Stimulated activated naive B cell treated with anti-CD40 and anti-IgM and Interleukin-4, amounts not matched to agents 10 μg/mL and 1 μg/mL and 100 μg/mL, for 72 hours (primary cell): ENCODE results near the gene TJP1.
"Not testable (repeated sequence)": the region's sequence is repeated elsewhere in the genome, so short reads cannot be mapped to it uniquely, and the experiment has no call there.

Source experiments
- ATAC-seq, 2 donors: fragments of 150-1000 bp; cut with Tn5 transposase; replicated peaks; 2 replicates each; pipeline ENCODE4 v1.10.0; 2021; ENCODE audit warnings: moderate library complexity in 1 of 2
- DNase-seq: peaks from one replicate; pipeline ENCODE4 v3.0.0; 2021
- H3K27ac Mint-ChIP-seq: one replicate; pipeline ENCODE4 v1.8.0; 2022; ENCODE audit warnings: mild to moderate bottlenecking, mixed read lengths
- H3K27me3 Mint-ChIP-seq, 2 donors: one replicate each; pipeline ENCODE4 v1.8.0; 2022; ENCODE audit warnings: mixed read lengths in 2 of 2
- H3K36me3 Mint-ChIP-seq, 2 donors: one replicate each; pipeline ENCODE4 v1.8.0; 2022; ENCODE audit warnings: mixed read lengths in 2 of 2, mild to moderate bottlenecking in 1 of 2
- H3K4me1 Mint-ChIP-seq, 2 donors: one replicate each; pipeline ENCODE4 v1.8.0; 2022; ENCODE audit warnings: mixed read lengths in 2 of 2, mild to moderate bottlenecking in 1 of 2
- H3K4me3 Mint-ChIP-seq, 2 donors: one replicate each; pipeline ENCODE4 v1.8.0; 2022; ENCODE audit warnings: mild to moderate bottlenecking in 2 of 2, mixed read lengths in 2 of 2, moderate library complexity in 1 of 2
- H3K9me3 Mint-ChIP-seq, 2 donors: one replicate each; pipeline ENCODE4 v1.8.0; 2022; ENCODE audit warnings: mixed read lengths in 2 of 2, mild to moderate bottlenecking in 1 of 2

Gene TJP1

GRCh38 chr15:29774900-29775299 is 47.4 kb downstream of the TJP1 start:
- H3K4me3 Mint-ChIP-seq = no peak overlapping the region
- no peaks in the 10 kb centered on the region for H3K36me3 Mint-ChIP-seq
- H3K9me3 Mint-ChIP-seq = no peaks in the 10 kb centered on the region
- H3K27me3 Mint-ChIP-seq = peaks cover 9 to 12% of the 10 kb centered on the region in 2 donors
- DNase-seq (no peak), ATAC-seq (no peak)
- no peak overlapping the region for H3K27ac Mint-ChIP-seq
- no peaks in the 10 kb centered on the region for H3K4me1 Mint-ChIP-seq

GRCh38 chr15:29773816-29774215 is 48.5 kb downstream of the TJP1 start:
- no peaks in the 10 kb centered on the region for H3K36me3 Mint-ChIP-seq
- H3K27me3 Mint-ChIP-seq = peaks cover 5 to 9% of the 10 kb centered on the region in 2 donors
- no peak overlapping the region for H3K27ac Mint-ChIP-seq
- no peaks in the 10 kb centered on the region for H3K4me1 Mint-ChIP-seq
- ATAC-seq (no peak), DNase-seq (no peak)
- no peaks in the 10 kb centered on the region for H3K9me3 Mint-ChIP-seq
- no peak overlapping the region for H3K4me3 Mint-ChIP-seq

GRCh38 chr15:29773000-29773399 is 49.3 kb downstream of the TJP1 start:
- H3K9me3 Mint-ChIP-seq = no peaks in the 10 kb centered on the region
- no peak for ATAC-seq
- H3K4me1 Mint-ChIP-seq = no peaks in the 10 kb centered on the region
- no peak for DNase-seq
- no peak overlapping the region for H3K4me3 Mint-ChIP-seq
- H3K27me3 Mint-ChIP-seq = peaks cover 4 to 7% of the 10 kb centered on the region in 2 donors
- H3K27ac Mint-ChIP-seq = no peak overlapping the region
- no peaks in the 10 kb centered on the region for H3K36me3 Mint-ChIP-seq

GRCh38 chr15:29770796-29771195 is 51.5 kb downstream of the TJP1 start:
- Mint-ChIP-seq H3K27me3 (peaks cover 4 to 17% of the 10 kb centered on the region in 2 donors), H3K36me3 (no peaks in the 10 kb centered on the region), H3K27ac (no peak overlapping the region), H3K4me1 (no peaks in the 10 kb centered on the region), H3K4me3 (no peak overlapping the region), H3K9me3 (peaks cover 0 to 4% of the 10 kb centered on the region in 2 donors)
- ATAC-seq = no peak
- no peak for DNase-seq

GRCh38 chr15:29765898-29766527 is 56.3 kb downstream of the TJP1 start:
- ATAC-seq (no peak), DNase-seq (no peak)
- Mint-ChIP-seq H3K36me3 (no peaks in the 10 kb centered on the region), H3K27me3 (peaks cover 0 to 12% of the 10 kb centered on the region in 2 donors), H3K4me1 (no peaks in the 10 kb centered on the region), H3K27ac (no peak overlapping the region), H3K9me3 (peaks cover 0 to 4% of the 10 kb centered on the region in 2 donors), H3K4me3 (no peak overlapping the region)

GRCh38 chr15:29765234-29765841 is 56.9 kb downstream of the TJP1 start:
- Mint-ChIP-seq H3K36me3 (no peaks in the 10 kb centered on the region), H3K9me3 (peaks cover 0 to 4% of the 10 kb centered on the region in 2 donors), H3K4me1 (no peaks in the 10 kb centered on the region), H3K27ac (no peak overlapping the region), H3K27me3 (peaks cover 0 to 12% of the 10 kb centered on the region in 2 donors), H3K4me3 (no peak overlapping the region)
- DNase-seq = no peak
- no peak for ATAC-seq

- DNase-seq = no peak
- Mint-ChIP-seq H3K4me3 (no peak overlapping the region), H3K27me3 (peaks cover 0 to 4% of the 10 kb centered on the region in 2 donors)
Measured at GRCh38 chr15:29759596-29759995, 62.7 kb downstream of the TJP1 start.

GRCh38 chr15:29756358-29757267 is 65.7 kb downstream of the TJP1 start:
- H3K9me3 Mint-ChIP-seq = no peaks in the 10 kb centered on the region
- H3K36me3 Mint-ChIP-seq = no peaks in the 10 kb centered on the region
- no peak overlapping the region for H3K4me3 Mint-ChIP-seq
- ATAC-seq (no peak), DNase-seq (no peak)
- no peaks in the 10 kb centered on the region for H3K4me1 Mint-ChIP-seq
- H3K27me3 Mint-ChIP-seq = peaks cover 4 to 12% of the 10 kb centered on the region in 2 donors
- no peak overlapping the region for H3K27ac Mint-ChIP-seq

More at GRCh38 chr15:29759596-29759995, 62.7 kb downstream of the TJP1 start:
- Mint-ChIP-seq H3K9me3 (no peaks in the 10 kb centered on the region), H3K4me1 (no peaks in the 10 kb centered on the region), H3K36me3 (no peaks in the 10 kb centered on the region), H3K27ac (no peak overlapping the region)
- no peak for ATAC-seq

GRCh38 chr15:29754009-29754408 is 68.3 kb downstream of the TJP1 start:
- H3K9me3 Mint-ChIP-seq, H3K36me3 Mint-ChIP-seq, H3K4me1 Mint-ChIP-seq, DNase-seq, H3K4me3 Mint-ChIP-seq, ATAC-seq, H3K27ac Mint-ChIP-seq: not testable (repeated sequence)
- peaks cover 2 to 12% of the 10 kb centered on the region in 2 donors for H3K27me3 Mint-ChIP-seq

GRCh38 chr15:29753506-29753905 is 68.8 kb downstream of the TJP1 start:
- no peak for DNase-seq
- Mint-ChIP-seq H3K4me1 (no peaks in the 10 kb centered on the region), H3K4me3 (no peak overlapping the region), H3K36me3 (no peaks in the 10 kb centered on the region), H3K9me3 (no peaks in the 10 kb centered on the region), H3K27ac (no peak overlapping the region), H3K27me3 (peaks cover 0 to 12% of the 10 kb centered on the region in 2 donors)
- ATAC-seq = no peak

- peaks cover 0 to 12% of the 10 kb centered on the region in 2 donors for H3K27me3 Mint-ChIP-seq
- H3K9me3 Mint-ChIP-seq = no peaks in the 10 kb centered on the region
- ATAC-seq (no peak), DNase-seq (no peak)
- no peak overlapping the region for H3K4me3 Mint-ChIP-seq
- no peaks in the 10 kb centered on the region for H3K4me1 Mint-ChIP-seq
- no peaks in the 10 kb centered on the region for H3K36me3 Mint-ChIP-seq
- no peak overlapping the region for H3K27ac Mint-ChIP-seq
Measured at GRCh38 chr15:29750754-29751153, 71.5 kb downstream of the TJP1 start.

- H3K4me1 Mint-ChIP-seq = no peaks in the 10 kb centered on the region
- ATAC-seq (no peak), DNase-seq (no peak)
- peaks cover 0 to 12% of the 10 kb centered on the region in 2 donors for H3K27me3 Mint-ChIP-seq
- H3K9me3 Mint-ChIP-seq = no peaks in the 10 kb centered on the region
- no peak overlapping the region for H3K4me3 Mint-ChIP-seq
- H3K36me3 Mint-ChIP-seq = no peaks in the 10 kb centered on the region
- no peak overlapping the region for H3K27ac Mint-ChIP-seq
Measured at GRCh38 chr15:29749365-29750086, 72.7 kb downstream of the TJP1 start.

GRCh38 chr15:29747837-29748417 is 74.3 kb downstream of the TJP1 start:
- ATAC-seq = no peak
- no peaks in the 10 kb centered on the region for H3K9me3 Mint-ChIP-seq
- no peak overlapping the region for H3K27ac Mint-ChIP-seq
- H3K27me3 Mint-ChIP-seq = peaks cover 0 to 5% of the 10 kb centered on the region in 2 donors
- no peaks in the 10 kb centered on the region for H3K36me3 Mint-ChIP-seq
- no peak overlapping the region for H3K4me3 Mint-ChIP-seq
- no peaks in the 10 kb centered on the region for H3K4me1 Mint-ChIP-seq
- DNase-seq = no peak

- ATAC-seq (no peak), DNase-seq (no peak)
- no peak overlapping the region for H3K4me3 Mint-ChIP-seq
- H3K27me3 Mint-ChIP-seq = no peaks in the 10 kb centered on the region
- H3K4me1 Mint-ChIP-seq = no peaks in the 10 kb centered on the region
- H3K36me3 Mint-ChIP-seq = no peaks in the 10 kb centered on the region
- no peaks in the 10 kb centered on the region for H3K9me3 Mint-ChIP-seq
- H3K27ac Mint-ChIP-seq = no peak overlapping the region
Measured at GRCh38 chr15:29743475-29743874, 78.8 kb downstream of the TJP1 start.
